Esophagus muscularis mucosa (tissue), 4 donors: Measurements from ENCODE around the gene MLXIPL.

Source experiments
- EP300 ChIP-seq: sonication (generic); formaldehyde crosslinking; IDR thresholded peaks from one replicate; pipeline ENCODE4 v1.6.1; 2017; ENCODE audit warnings: antibody characterized with exemption
- POLR2A ChIP-seq: fragments of 450-650 bp; IDR thresholded peaks from one replicate; pipeline ENCODE4 v1.6.1; 2017; ENCODE audit warnings: antibody characterized with exemption, moderate library complexity, mild to moderate bottlenecking, low read depth
- POLR2AphosphoS5 ChIP-seq, 2 donors: sonication (generic); formaldehyde crosslinking; IDR thresholded peaks; one replicate each; pipeline ENCODE4 v1.6.1; 2017; ENCODE audit warnings: antibody characterized with exemption in 2 of 2
- TF ChIP-seq, protein P1 (sequence below), 3 experiments: fragments of 200-600 bp in 2 of 3; fragments of 450-650 bp in 1 of 3; sonication (generic) in 2 of 3; IDR thresholded peaks; one replicate each; pipeline ENCODE4 v1.5.1; 2017 to 2019; ENCODE audit warnings: antibody characterized with exemption in 3 of 3, mild to moderate bottlenecking in 2 of 3, moderate library complexity in 1 of 3

DNA sequence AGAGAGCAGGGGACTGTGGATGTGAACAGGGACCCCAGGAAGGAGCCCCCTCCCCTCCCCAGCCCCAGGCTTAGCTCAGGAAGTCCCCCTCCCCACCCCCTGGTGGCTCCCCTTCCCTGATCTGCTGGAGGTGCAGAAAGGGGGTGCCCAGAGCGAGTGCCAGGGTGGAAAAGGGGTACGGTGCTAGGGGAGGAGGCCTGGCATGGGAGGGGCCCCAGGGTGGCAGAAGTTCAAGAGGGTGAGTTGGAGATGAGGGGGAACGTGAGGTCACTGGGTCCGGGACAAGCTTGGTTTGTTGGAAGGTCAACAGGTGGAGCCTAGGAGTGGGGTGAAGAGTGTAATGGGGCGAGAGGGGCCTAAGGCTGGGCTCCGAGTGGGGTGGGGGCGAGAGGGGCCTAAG lies 24.4 kb downstream of the MLXIPL start:
- TF ChIP-seq, protein P1, sequence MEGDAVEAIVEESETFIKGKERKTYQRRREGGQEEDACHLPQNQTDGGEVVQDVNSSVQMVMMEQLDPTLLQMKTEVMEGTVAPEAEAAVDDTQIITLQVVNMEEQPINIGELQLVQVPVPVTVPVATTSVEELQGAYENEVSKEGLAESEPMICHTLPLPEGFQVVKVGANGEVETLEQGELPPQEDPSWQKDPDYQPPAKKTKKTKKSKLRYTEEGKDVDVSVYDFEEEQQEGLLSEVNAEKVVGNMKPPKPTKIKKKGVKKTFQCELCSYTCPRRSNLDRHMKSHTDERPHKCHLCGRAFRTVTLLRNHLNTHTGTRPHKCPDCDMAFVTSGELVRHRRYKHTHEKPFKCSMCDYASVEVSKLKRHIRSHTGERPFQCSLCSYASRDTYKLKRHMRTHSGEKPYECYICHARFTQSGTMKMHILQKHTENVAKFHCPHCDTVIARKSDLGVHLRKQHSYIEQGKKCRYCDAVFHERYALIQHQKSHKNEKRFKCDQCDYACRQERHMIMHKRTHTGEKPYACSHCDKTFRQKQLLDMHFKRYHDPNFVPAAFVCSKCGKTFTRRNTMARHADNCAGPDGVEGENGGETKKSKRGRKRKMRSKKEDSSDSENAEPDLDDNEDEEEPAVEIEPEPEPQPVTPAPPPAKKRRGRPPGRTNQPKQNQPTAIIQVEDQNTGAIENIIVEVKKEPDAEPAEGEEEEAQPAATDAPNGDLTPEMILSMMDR (IDR thresholded peaks at IDR 0.05), result no peak
- TF ChIP-seq POLR2A (no peak), EP300 (no peak), POLR2AphosphoS5 (IDR thresholded peaks at IDR 0.05) (no peak)
